GM21381 (cell line): ENCODE data around the gene BHMT.

Experiments
- ATAC-seq: cut with Tn5 transposase; IDR thresholded peaks from one replicate; pipeline ENCODE4 v1.9.1; 2021; ENCODE audit warnings: mild to moderate bottlenecking, moderate library complexity; ENCODE audit not compliant: unreplicated experiment

The BHMT gene

DNA sequence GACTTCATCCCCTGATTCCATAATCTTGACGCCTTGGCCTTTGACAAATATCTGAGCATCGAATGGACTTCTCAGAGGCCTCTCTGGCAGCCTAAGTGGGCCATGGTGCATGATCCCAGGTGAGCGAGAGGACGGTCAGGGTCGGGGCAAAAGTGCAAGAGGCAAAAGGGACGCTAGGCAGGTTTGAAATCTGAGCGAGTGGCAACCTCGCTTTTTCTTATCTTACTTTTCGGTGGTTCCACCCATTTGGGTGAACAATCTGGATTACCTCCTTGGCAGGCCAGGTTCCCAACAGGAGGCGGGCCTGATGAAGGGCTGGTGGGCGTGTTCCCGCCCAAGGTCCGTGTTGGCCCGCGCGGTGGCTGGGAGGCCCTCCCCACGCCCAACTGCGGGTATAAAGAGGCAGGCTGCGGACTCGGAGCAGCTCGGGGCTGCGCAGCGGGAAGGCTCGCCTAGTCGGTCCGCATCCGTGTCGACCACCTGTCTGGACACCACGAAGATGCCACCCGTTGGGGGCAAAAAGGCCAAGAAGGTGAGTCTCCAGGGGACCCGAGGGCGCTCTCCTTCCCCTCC lies at the start of gene BHMT:
BHMT (plus strand) TSS at position 423 of the 573 bp plus-strand sequence; CDS start at position 500, 77 bp downstream.
- ATAC-seq = no peak

DNA sequence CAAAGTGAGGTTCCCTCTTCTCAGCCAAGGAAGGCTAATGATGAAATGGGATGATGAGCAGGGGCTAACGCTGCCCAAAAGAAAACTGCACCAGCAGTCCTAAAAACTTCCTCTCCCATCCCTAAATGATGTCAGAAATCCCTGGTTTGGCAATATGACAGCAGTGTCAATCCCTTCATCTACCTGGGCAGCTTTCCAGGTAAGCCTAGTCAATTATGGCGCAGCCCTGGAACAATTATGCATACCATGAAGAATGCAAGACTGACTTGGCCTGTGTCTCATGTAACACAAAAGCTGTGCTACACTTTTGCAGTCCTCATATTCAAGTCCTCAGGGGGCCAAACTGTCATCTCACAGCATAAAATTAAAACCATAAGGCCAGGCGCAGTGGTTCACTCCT lies 49.2 kb upstream of the BHMT start:
- ATAC-seq = no peak

- ATAC-seq = no peak
Measured at GRCh38 chr5:79069488-79070349, 41.9 kb upstream of the BHMT start, which contains the start of the genes BHMT2 and DMGDH. Gene BHMT2 (plus strand): TSS chr5:79069767. CDS start chr5:79069783, 16 bp downstream. Gene DMGDH (minus strand): TSS chr5:79069674. CDS start chr5:79069620, 54 bp downstream.

DNA sequence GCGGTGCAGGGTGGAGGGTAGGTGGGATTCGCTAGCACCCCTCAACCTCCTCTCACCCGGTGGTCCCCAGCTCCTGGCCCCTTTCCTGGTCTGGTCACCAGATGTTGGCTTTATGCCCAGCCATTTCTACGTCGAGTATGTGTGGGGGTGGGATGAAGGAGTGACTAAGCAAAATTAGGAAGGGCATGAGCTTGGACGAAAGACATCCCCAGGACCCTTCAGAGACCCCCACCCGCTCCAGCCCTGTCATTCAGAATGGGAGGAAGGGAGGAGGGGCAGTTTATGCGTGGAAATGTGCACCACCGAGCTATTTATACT lies 41.3 kb upstream of the BHMT start:
- no peak for ATAC-seq

- ATAC-seq = no peak
Measured at GRCh38 chr5:79074641-79075040, 37.0 kb upstream of the BHMT start.

DNA sequence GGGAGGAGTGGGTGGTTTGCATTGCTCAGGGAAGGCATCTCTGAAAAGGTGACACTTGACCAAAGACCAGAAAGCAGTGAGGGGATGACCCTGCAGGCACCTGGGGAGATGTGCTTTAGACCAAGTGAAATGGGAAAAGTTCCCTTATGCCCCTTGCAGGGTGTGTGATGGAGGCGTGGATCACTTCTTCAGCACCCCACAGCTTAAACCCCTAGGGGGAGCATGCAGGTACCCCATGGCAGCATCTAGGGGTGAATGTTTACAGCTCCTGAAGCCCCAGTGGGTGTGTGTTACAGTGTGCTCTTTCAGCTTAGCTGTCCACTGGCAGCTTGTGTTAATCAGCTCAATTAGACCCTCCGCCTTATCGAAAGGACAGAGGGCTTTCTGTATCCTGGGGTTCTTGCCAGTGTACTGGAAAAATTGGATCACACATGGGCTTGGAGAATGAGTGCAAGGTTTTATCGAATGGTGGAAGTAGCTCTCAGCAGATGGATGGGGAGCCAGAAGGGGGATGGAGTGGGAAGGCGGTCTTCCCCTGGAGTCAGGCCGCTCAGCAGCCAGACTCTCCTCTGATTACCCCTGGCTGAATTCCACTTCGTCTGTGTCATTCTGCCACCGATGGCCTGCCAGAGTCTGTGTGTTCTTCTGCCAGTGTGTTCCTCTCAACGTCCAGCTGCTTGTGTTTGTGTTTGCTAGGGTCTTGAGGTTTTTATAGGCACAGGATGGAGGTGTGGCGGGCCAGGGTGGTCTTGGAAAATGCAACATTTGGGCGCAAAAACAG lies 35.8 kb upstream of the BHMT start:
- ATAC-seq = no peak

- ATAC-seq = no peak
Measured at GRCh38 chr5:79076819-79077218, 34.8 kb upstream of the BHMT start.

DNA sequence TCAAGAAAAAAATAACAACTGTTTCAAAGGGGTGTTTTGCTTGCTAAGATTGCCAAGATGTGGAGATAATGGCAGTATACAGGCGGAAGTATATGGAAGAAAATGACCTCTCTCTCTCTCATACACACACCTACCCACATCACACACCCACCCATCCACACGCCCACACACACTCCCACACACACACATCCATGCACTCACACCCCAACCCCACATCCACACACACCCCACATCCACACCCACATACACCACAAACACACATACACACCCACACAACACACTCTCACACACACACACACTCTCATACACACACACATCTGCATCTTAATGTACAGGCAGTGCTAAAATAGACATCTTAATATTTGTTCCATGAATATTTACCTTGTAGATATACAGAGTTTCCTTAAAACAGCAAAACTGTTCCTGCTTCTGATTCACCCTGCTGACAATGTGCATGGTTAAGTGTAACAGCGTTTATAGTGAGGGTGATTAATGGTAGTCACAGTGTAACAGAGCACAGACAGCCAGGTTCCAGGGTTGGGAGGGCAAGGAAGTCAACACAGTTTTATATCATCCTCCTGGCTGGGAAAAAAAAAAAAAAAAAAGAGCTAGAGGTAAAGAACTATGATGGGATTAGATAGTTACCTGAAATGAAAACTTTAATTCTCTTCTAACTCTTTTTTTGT lies 33.8 kb upstream of the BHMT start:
- ATAC-seq = no peak

DNA sequence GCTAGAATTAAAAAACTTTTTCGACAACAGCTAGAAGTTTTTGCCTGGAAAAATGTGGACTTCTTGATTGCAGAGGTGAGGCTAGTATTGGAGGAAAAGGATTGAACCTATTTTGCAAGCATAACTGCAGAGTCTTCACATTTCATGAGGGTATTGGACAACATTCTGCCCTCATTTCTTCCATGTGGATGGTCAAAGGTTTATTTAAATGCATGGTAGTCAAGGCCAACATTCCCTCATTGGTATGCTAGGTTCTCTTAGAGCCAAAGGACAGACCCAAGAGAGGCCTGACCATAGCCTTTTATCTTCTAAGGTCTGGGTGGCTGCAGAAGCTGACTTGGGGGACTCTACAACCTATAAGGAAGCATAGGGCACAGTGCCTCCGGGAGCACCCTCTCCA lies 30.8 kb upstream of the BHMT start:
- no peak for ATAC-seq

- ATAC-seq = no peak
Measured at GRCh38 chr5:79081779-79082178, 29.8 kb upstream of the BHMT start.

DNA sequence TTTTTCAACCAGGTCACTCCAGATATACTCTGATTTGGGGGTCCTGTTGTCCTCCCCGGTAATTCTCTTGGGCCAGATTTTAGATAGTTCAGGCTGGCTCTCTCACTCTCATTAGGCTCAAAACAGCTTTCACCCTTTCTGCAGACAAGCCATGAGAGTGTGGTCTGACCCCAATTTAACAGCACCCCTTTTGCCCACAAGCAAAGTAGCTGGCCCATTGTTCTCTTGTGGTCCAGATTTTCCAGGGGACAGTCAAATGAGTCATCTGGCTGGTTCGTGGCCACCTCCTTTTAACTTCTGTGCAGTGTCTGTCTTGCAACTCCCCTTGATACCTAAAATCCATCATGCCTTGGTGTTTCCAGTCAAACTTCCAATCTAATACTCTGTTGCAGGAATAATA lies 25.5 kb upstream of the BHMT start:
- ATAC-seq = no peak

GRCh38 chr5:79088507-79088906 lies 23.1 kb upstream of the BHMT start:
- no peak for ATAC-seq

DNA sequence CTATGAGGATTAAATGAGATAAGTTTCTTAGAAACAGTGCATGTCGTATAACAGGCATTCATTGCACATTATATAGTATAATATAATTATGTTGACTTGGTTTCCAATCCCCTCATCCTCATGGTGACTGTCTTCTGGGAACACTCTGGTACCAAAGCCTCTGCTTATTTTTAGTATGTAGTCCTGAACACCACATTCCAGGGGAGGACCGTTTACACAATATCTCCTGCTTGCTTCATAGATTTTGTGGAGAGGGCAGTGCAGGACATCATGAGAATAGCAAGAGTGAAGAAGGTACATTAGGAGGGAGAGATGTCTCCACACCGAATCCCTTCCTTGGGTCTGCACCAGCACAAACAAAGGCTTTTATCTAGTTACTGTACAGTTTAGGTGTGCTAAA lies 20.5 kb upstream of the BHMT start:
- ATAC-seq = no peak

DNA sequence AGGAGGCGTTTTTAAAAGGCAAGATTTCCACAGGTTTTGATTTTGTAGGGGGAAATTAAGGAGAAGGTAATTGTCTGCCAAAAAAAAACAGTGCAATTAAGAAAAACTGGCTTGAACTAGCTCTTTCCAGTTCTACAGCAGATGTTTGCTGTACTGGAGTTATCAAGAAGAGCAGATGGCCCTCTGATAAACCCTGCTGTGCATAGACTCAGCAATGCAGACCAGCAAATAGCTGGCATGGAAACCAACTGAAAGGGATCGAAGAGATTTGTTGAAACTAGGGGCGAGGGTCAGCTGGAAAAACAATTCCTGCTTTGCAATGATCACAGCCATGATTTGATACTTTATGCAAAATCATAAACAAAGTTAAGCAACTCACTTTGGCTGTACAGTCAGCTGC lies 17.8 kb upstream of the BHMT start:
- no peak for ATAC-seq

DNA sequence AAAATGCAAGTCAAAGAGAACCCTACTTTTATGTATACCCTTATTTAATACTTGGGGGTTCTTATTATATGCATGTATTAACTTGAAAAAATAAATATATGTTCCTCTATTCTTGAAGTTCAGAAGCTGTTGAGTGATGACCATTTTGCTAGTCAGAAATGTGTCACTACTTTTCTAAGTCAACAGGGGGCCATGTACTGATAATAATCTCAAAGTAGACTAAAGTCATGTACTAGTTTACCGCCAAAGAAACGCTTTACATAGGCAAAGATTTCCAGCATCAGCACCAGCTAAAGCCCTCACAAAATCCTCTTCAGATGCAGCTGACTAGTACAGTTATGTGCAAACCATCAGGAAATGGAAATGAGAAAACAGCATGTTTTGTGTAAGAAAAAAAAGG lies 5.7 kb upstream of the BHMT start:
- no peak for ATAC-seq

DNA sequence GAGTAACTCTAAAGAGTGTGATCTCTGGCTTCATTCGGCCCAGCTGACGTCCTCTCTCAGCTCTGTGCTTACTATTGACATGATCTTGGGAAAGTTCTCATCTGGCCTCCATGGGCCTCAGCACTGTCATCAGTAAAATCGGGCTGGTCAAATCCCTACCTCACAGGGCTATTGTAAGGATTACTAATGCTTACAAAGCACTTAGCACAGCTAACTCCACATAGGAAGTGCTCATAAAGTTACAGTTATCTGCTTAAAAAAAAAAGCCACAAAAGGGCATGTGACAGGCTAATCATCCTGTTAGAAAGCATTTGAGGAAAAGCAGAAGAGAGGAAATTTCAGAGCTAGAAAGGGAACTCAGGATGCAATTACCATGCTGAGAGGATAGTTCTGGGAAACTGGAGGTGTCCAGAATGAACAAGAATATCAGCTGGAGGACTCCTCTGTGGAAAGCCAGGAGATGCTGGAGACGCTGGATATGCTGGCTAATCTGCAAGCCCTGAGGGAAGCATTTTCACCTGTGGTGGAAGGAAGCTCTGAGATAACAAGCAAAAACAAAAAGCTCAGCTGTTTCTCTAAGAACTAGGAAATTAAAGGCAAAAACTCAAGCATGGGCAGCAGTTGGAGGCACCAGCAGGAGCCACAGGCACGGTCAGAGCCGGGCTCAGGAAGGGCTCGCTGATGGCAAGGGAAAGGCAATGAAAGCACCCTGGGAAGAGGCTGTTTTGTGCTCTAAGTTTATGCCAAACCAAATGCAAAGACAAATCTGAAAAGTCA lies 4.4 kb upstream of the BHMT start:
- ATAC-seq = no peak

GRCh38 chr5:79108086-79108485 lies 3.5 kb upstream of the BHMT start:
- no peak for ATAC-seq

GRCh38 chr5:79108792-79109191 lies 2.8 kb upstream of the BHMT start:
- ATAC-seq = no peak

DNA sequence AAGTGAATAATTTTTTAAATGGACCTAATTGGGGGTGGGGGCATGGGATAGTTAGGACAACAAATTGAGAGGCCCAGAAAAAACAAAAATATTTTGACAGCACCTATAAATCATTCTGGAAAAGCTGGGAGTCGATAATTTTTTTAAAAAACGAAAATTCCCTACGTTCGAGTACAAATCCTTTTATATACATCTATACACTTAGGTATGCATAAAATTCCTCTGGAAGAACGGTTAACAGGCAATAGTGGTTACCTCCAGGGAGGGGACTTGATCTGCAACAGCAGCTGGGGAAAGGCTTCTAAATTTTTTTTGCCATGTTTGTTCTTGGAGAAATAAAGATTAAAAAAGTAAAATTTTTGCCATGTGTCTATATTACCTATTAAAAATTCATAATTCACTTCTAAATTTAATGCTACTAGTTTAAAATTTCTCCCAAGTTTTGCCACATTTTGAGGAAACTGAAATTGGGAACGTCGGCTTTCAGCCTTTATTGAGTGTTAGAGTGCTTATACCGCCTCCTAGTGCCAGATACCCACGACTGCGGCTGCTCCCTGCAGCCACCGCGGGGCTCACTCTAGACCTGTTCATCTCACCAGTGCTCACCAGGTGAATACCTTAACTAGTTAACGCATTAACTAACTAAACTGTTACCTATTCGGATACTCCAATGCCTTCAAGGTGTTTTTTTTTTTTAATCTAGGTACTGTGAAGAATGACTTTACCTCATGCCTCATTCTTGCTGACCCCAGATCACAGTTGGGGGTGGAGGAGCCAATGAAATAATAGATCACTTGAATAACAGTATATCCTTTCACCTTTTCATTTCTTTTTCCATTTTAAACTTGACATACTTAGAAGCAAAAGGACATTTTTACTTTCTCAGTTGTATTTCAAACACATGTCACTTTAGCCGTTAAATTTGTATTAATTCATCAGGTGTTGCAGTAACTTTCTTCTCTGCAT lies 1.8 kb upstream of the BHMT start:
- ATAC-seq = no peak
